ENCODE data around the gene FBL. TPM values are rescaled to one million over a fixed set of nuclear protein-coding genes. Genes with fewer than 3 reads are reported as not detected.
A peak's percentile ranks its signal among the peaks of the same experiment; 100 is the strongest.

The FBL gene
- total and polyA plus RNA-seq, 5 experiments from 2014 or later: 231 to 365 (median 246) TPM

DNA sequence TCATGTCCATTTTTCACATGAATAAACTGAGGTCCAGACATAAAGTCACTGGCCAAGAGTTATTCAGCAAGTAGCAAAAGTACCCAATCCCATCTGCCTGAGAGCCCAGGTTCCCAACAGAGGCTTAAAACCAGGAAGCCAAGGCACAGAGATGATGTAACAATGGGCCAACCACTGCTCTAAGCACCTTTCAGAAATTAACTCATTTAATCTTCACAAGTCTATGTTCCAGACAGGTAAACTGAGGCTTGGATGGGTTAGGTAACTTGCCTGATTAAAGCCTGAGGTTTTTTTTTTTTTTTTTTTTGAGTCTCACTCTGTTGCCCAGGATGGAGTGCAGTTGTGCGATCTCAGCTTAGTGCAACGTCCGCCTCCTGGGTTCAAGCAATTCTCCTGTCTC, 8.2 kb downstream of the FBL start:
- ATAC-seq (no peak), DNase-seq (no peak)
- POLR2A ChIA-PET: no interaction called here
- Mint-ChIP-seq H3K36me3 (peaks cover 3 to 55% (median 11%) of the 10 kb centered on the region in 3 donors), H3K4me3 (no peak overlapping the region), H3K4me1 (peaks cover 13 to 34% (median 22%) of the 10 kb centered on the region in 4 donors), H3K27me3 (no peaks in the 10 kb centered on the region), H3K27ac (peak overlapping the region in 1 of 10 donors; percentile 16), H3K9me3 (no peaks in the 10 kb centered on the region)

DNA sequence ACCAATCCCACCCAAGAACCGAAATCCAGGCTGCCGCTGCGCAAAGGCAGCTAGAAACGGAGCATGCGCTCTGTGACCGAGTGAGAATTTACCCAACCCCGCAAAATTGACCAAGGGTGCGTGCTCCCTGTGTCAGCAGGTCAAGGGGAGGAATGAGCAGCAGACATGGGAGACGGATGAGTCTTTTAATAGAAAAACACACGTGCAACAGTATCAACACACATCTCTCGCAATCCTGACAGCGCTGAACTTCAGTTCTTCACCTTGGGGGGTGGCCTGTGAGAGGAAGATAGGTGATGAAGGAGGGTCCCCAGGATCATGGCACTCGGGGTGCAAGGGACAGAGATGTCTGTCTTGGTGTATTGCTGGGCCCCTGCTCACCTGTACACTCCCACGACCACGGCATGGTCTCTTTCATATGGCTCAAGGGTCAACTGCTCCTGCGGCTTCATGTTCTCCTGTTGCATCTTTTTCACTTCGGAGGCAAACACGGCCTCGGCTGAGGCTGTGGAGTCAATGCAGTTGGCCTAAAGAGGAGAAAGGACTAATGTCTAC, 11.8 kb downstream of the FBL start:
- Mint-ChIP-seq H3K9me3 (no peaks in the 10 kb centered on the region), H3K4me3 (peak overlapping the region; percentile 68 to 87 (median 80)), H3K27ac (peak overlapping the region; percentile 86 to 99 (median 93)), H3K4me1 (peaks cover 18 to 34% (median 27%) of the 10 kb centered on the region in 4 donors), H3K27me3 (no peaks in the 10 kb centered on the region), H3K36me3 (peaks cover 3 to 48% (median 18%) of the 10 kb centered on the region in 3 donors)
- ATAC-seq (no peak), DNase-seq (no peak)
- POLR2A ChIA-PET: interaction anchor here (0.6 to 2.1 kb wide), 8 partner anchors 10 to 1215 kb away, joined by 4 to 53 read pairs (median 6); partner anchors contain the start of genes EIF3K, FBL, PSMC4 and RPS16

DNA sequence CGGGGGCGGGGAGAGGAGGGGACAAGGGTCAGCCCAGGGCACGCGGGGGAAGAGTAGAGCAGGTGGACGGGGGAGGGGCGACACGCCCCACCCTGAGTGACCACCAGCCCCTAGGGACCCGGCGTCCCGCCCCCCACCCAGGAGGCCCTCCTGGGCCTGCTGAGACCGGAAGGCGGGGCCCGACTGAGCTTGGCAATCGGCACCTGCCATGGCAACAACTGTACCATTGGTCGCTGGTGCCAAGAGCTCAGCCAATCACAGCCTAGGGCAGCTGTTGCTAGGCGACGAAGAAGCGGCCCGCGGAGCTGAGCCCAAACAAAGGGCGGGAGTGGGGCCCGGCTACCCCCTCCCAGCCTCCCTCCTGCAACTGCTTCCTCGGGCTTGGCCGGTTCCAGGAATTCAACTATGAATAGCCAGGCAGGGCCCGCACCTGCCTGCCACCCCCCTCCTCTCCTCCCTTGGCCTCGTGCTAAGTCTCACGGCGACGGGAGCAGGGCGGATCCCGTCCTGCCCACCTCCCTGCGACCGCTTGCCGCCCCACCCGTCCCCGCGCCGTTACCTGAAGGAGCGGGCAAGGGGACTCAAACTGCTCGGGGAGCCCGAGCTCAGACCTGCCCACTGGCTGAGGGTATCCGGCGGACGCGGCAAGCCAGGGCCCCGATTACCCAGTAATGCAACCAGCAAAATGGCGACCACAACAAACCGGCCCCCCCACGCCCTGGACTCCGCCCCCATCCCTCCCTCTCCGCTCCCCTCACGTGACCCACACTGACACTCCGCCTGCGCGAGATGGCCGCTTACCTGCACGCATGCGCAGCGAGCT, 12.5 kb downstream of the FBL start, which contains the start of gene DYRK1B:
DYRK1B (minus strand) TSS at position 699 of the 823 bp plus-strand sequence. CDS start 2,295 bp downstream, outside the sequence.
- peak within 1 kb of the TSS; percentile 68 to 89 (median 84) for H3K4me3 Mint-ChIP-seq
- POLR2A ChIA-PET: interaction anchor here (0.6 to 2.1 kb wide), 14 partner anchors 9 to 1727 kb away, joined by 3 to 53 read pairs (median 4); partner anchors contain the start of genes EIF3K, FBL, PSMC4 and RPS16
- H3K4me1 Mint-ChIP-seq: peaks cover 19 to 39% (median 28%) of the 10 kb centered on the region in 4 donors
- no peaks in the 10 kb centered on the region for H3K9me3 Mint-ChIP-seq
- peaks cover 3 to 47% (median 19%) of the 10 kb centered on the region in 3 donors for H3K36me3 Mint-ChIP-seq
- no peaks in the 10 kb centered on the region for H3K27me3 Mint-ChIP-seq
- peak; percentile 95 to 99 (median 98) for DNase-seq
- H3K27ac Mint-ChIP-seq: peak within 1 kb of the TSS; percentile 86 to 99 (median 94)
- ATAC-seq: peak; percentile 88 to 93

DNA sequence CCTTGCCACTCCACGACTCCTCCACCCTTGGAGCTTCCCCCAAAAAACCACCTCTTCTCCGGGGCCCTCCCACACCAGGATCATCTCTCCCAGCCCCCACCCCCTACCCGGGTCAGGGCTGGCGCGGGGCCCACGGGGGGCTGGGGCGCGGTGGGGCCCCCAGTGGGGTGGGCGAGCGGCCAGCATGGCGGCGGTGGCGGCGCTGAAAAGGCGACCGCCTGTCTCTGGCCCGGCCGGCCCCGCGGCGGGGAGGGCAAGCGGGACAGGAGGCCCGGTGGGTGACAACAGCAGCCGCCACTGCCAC, 13.1 kb downstream of the FBL start:
- Mint-ChIP-seq H3K9me3 (no peaks in the 10 kb centered on the region), H3K4me1 (peaks cover 19 to 44% (median 30%) of the 10 kb centered on the region in 4 donors), H3K4me3 (peak overlapping the region; percentile 68 to 89 (median 82)), H3K27me3 (no peaks in the 10 kb centered on the region), H3K27ac (peak overlapping the region; percentile 76 to 95 (median 88)), H3K36me3 (peaks cover 3 to 43% (median 18%) of the 10 kb centered on the region in 3 donors)
- DNase-seq: no peak
- ATAC-seq: no peak
- POLR2A ChIA-PET: interaction anchor here (0.7 to 2.1 kb wide), 10 partner anchors 9 to 1522 kb away, joined by 3 to 53 read pairs (median 4); partner anchors contain the start of genes FBL, PSMC4, RPS16 and ZNF546

DNA sequence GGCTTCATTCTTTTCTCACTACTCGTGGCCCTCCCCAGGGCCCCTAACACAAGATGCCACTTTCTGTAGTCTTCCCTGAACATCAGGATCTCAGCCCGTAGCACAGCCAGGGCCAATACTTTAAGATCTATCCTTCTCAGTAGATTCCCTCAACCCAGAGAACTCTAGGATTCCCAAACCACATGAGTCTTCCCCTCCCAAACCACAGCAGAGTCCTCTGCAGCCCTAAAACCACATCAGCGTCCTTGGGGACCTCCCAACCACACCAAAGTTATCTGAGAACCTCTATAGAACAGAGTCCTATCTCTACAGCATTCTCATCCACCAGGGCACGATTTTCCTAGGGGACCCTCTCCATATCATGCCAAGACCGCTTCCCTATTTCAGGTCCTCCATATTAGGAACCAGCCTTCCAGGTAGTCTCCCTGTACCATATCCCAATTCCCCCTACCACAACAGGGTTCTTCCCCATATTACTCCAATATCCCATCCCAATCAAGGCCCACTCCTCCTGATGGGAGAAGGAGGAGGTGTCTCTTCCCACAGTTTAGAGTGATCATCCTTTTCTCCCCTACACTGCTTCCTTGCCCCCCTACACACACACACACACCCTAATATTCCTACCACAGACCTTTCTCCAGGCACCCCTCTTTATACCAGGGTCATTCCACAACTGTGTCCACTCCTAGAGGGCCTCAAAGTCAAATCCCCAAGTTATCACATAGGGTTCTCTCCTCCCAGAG, 13.7 kb downstream of the FBL start:
- Mint-ChIP-seq H3K9me3 (no peaks in the 10 kb centered on the region), H3K4me3 (peak overlapping the region; percentile 68 to 89 (median 80)), H3K4me1 (peaks cover 19 to 47% (median 30%) of the 10 kb centered on the region in 4 donors), H3K36me3 (peaks cover 3 to 41% (median 16%) of the 10 kb centered on the region in 3 donors), H3K27me3 (no peaks in the 10 kb centered on the region), H3K27ac (peak overlapping the region; percentile 76 to 94 (median 88))
- DNase-seq (peak in 2 of 10 donors; percentile 45 to 56), ATAC-seq (no peak)
- POLR2A ChIA-PET: interaction anchor here (0.7 to 2.1 kb wide), 2 partner anchors 12 to 1523 kb away, joined by 3 to 53 read pairs; partner anchors contain the start of gene FBL

DNA sequence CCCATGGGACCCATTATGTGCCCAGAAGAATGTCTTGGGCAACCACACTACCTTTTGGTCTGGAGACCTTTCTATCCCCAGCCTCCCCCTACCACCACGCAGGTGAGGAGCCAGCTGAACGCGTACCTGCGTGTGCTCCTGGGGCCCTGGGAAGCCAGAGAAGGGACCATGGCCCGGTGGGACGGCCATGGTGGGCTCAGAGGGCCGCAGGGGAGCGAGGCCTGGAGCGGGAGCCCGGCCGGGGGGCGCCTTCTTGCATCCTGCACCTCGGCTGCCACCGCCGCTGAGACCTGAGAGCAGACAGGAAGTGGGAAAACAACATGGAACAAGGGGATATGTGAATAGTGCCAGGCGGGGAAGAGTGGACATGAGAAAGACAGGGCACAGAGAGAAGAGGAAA, 14.5 kb downstream of the FBL start:
- H3K27ac Mint-ChIP-seq: peak overlapping the region in 8 of 10 donors; percentile 76 to 94 (median 88)
- H3K4me3 Mint-ChIP-seq: peak overlapping the region in 7 of 10 donors; percentile 68 to 89 (median 81)
- peaks cover under 1 to 34% (median 14%) of the 10 kb centered on the region in 3 donors for H3K36me3 Mint-ChIP-seq
- H3K27me3 Mint-ChIP-seq: no peaks in the 10 kb centered on the region
- no peak for DNase-seq
- peaks cover 19 to 47% (median 31%) of the 10 kb centered on the region in 4 donors for H3K4me1 Mint-ChIP-seq
- POLR2A ChIA-PET: no interaction called here
- no peak for ATAC-seq
- no peaks in the 10 kb centered on the region for H3K9me3 Mint-ChIP-seq

DNA sequence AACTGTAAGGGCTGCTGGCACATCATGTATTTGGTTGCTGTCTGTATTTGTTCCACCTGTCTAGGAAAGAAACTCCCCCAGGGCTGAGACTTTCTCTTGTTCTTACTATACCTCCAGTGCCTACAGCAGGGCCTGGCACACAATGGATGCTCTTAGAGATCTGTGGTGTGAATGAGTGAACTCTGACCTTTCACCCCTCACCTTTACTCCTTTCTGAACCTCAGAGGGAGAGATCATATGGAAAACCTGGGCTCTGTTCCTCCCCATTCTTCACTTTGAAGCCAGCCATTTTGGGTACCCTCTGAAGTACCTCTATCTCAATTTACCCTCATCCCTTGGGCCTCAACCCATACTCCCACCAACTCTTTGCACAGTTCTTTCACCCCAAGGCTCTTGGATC, 15.3 kb downstream of the FBL start:
- peaks cover 0 to 29% (median 12%) of the 10 kb centered on the region in 3 donors for H3K36me3 Mint-ChIP-seq
- H3K27me3 Mint-ChIP-seq: no peaks in the 10 kb centered on the region
- peaks cover 19 to 51% (median 32%) of the 10 kb centered on the region in 4 donors for H3K4me1 Mint-ChIP-seq
- no peak for ATAC-seq
- no peaks in the 10 kb centered on the region for H3K9me3 Mint-ChIP-seq
- DNase-seq: no peak
- H3K27ac Mint-ChIP-seq: peak overlapping the region in 4 of 10 donors; percentile 31 to 43 (median 34)
- H3K4me3 Mint-ChIP-seq: peak overlapping the region in 1 of 10 donors; percentile 43
- POLR2A ChIA-PET: no interaction called here

DNA sequence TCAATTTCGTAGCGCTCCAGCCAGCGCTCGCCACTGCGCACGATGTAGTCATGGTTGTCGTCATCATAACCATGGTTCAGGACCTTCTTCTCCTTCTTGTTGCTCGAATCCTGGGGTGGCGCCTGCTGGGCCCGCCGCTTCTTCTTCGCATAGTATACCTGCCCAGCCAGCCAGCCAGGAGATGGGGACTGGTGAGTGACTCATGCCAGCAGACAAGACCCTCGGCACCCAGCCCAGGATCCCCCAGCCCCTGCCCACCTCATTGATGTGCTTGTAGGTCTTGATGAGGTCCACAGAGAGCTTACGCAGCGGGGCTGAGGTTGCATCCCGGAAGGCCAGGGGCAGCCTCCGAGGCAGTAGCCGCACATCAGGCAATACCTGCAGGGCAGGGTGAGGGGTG, 15.8 kb downstream of the FBL start:
- H3K36me3 Mint-ChIP-seq: peaks cover 0 to 26% (median 12%) of the 10 kb centered on the region in 3 donors
- H3K4me3 Mint-ChIP-seq: peak overlapping the region in 1 of 10 donors; percentile 24
- POLR2A ChIA-PET: no interaction called here
- peaks cover 19 to 51% (median 32%) of the 10 kb centered on the region in 4 donors for H3K4me1 Mint-ChIP-seq
- no peaks in the 10 kb centered on the region for H3K9me3 Mint-ChIP-seq
- ATAC-seq (no peak), DNase-seq (no peak)
- H3K27me3 Mint-ChIP-seq: no peaks in the 10 kb centered on the region
- peak overlapping the region in 2 of 10 donors; percentile 35 to 65 for H3K27ac Mint-ChIP-seq

DNA sequence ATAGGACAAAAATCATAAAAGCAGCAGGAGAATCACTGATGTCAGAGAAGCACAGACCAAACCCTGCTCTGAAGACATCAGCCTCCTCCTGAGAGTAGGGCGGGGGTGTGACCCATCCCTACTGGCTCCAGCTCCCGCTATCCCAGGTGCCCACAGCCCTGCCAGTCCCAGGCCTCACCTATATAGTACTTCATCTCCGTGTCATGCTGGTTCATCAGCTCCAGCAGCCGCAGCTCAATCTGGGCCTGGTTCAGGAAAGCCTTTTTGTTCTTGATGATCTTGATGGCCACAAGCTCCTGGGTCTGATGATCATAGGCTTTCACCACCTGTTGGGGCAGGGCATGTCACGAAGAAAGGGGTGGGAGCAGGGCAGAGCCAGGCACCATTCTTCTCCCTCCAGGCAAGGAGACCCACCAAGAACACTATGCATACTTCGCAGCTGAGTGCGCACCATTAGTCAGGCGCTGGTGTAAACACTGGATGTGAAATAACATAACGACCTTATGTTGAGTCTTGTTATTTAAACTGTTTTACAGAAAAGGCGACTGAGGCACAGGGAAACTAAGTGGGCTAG, 16.4 kb downstream of the FBL start:
- POLR2A ChIA-PET: interaction anchor here (0.6 kb wide), 1 partner anchor 61 kb away, joined by 4 read pairs; no protein-coding TSS in a partner anchor
- no peak for ATAC-seq
- H3K9me3 Mint-ChIP-seq: no peaks in the 10 kb centered on the region
- no peaks in the 10 kb centered on the region for H3K27me3 Mint-ChIP-seq
- peak overlapping the region in 1 of 10 donors; percentile 45 for H3K4me3 Mint-ChIP-seq
- no peak for DNase-seq
- H3K27ac Mint-ChIP-seq: peak overlapping the region in 2 of 10 donors; percentile 24
- H3K36me3 Mint-ChIP-seq: peaks cover 0 to 26% (median 12%) of the 10 kb centered on the region in 3 donors
- H3K4me1 Mint-ChIP-seq: peaks cover 19 to 55% (median 31%) of the 10 kb centered on the region in 4 donors

DNA sequence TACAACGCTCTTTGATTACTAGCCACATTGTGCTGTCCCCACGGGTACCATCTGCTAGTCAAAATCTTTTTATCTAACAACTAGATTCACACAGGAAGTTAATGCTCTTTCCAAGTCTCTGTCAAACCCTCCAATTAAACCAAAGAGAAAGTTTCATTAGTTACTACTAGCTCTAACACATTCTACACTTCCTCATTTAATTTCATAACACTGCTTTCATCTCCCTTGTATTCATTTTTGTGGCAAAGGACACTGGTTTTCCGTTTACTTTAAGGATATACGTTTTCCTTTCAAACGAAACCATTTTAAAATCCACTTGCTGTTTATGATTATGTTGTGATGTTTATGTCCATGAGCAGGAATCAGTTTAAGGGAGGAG, 17.5 kb downstream of the FBL start:
- Mint-ChIP-seq H3K27ac (peak overlapping the region in 3 of 10 donors; percentile 57 to 89 (median 81)), H3K4me1 (peaks cover 16 to 48% (median 25%) of the 10 kb centered on the region in 4 donors), H3K9me3 (no peaks in the 10 kb centered on the region), H3K4me3 (peak overlapping the region in 4 of 10 donors; percentile 20 to 75 (median 32)), H3K27me3 (no peaks in the 10 kb centered on the region), H3K36me3 (peaks cover 0 to 23% (median 9%) of the 10 kb centered on the region in 3 donors)
- ATAC-seq: no peak
- POLR2A ChIA-PET: interaction anchor here (0.6 kb wide), 1 partner anchor 8 kb away, joined by 4 read pairs; no protein-coding TSS in a partner anchor
- DNase-seq: no peak

DNA sequence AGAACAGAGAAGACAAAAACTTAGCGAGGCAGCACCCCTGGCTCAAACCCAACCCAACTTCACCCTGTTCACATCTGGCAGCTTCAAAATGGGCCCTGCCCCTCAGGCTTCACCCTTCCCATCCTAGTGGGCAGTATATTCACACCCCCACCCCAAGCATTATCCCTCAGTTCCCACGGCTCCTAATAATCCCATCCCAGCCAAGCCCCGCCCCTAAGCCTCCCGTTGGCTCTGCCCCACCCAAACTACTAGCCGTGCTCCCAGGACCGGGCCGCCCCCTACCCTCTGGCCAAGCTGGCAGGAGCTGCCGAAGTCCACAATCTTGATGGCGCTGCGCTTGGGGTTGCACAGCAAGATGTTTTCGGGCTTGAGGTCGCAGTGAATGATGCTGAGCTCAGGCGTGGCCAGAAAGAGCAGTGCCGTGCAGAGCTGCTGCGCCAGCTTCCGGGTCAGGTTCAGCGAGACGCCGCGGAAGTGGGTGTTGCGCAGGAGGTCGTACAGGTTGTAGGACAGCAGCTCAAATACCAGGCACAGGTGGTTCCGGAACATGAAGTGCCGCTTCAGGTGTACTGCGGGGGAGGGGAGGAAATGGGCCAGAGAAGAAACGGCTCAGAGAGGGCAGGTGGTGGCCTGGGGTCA, 18.0 kb downstream of the FBL start:
- H3K27ac Mint-ChIP-seq: peak overlapping the region in 6 of 10 donors; percentile 29 to 89 (median 69)
- no peak for DNase-seq
- no peak for ATAC-seq
- H3K4me3 Mint-ChIP-seq: peak overlapping the region in 4 of 10 donors; percentile 20 to 75 (median 32)
- H3K9me3 Mint-ChIP-seq: no peaks in the 10 kb centered on the region
- POLR2A ChIA-PET: no interaction called here
- no peaks in the 10 kb centered on the region for H3K27me3 Mint-ChIP-seq
- H3K36me3 Mint-ChIP-seq: peaks cover 0 to 23% (median 9%) of the 10 kb centered on the region in 3 donors
- H3K4me1 Mint-ChIP-seq: peaks cover 16 to 48% (median 24%) of the 10 kb centered on the region in 4 donors

Data from naive thymus-derived CD8-positive, alpha-beta T cell (primary cell).